CD8-positive, alpha-beta memory T cell (primary cell): Measurements from ENCODE around the gene CFHR3. TPM values are rescaled to one million over a fixed set of nuclear protein-coding genes. Genes with fewer than 3 reads are reported as not detected.
"Not testable (repeated sequence)": the region's sequence is repeated elsewhere in the genome, so short reads cannot be mapped to it uniquely, and the experiment has no call there.

Experiments used
- CTCF ChIA-PET: fragments of 350-600 bp; sonication (Branson Sonifier 250); formaldehyde crosslinking; loops from one replicate; lab custom pipeline; 2021; ENCODE audit warnings: antibody characterized with exemption; lab: Charles Lee
- POLR2A ChIA-PET: fragments of 350-600 bp; sonication (Branson Sonifier 250); formaldehyde crosslinking; loops from one replicate; lab custom pipeline; 2021; ENCODE audit warnings: antibody characterized with exemption; lab: Charles Lee
- DNase-seq, 5 donors: peaks; one replicate each; pipeline versions ENCODE4 v3.0.0 to v3.0.0-alpha.2; 2020 to 2022; ENCODE audit warnings: mixed read lengths in 1 of 5
- H3K27ac ChIP-seq: one replicate; pipeline ENCODE4 v1.7.0; 2013; ENCODE audit warnings: low read depth, mild to moderate bottlenecking, low read length, moderate library complexity
- H3K27me3 ChIP-seq: 2 replicates; pipeline ENCODE4 v1.7.0; 2013; ENCODE audit warnings: low read length, mild to moderate bottlenecking; ENCODE audit not compliant: insufficient read depth, poor library complexity, severe bottlenecking
- H3K36me3 ChIP-seq: 2 replicates; pipeline ENCODE4 v1.7.0; 2013; ENCODE audit warnings: mild to moderate bottlenecking, low read length, moderate library complexity; ENCODE audit not compliant: insufficient read depth
- H3K4me1 ChIP-seq: 2 replicates; pipeline ENCODE4 v1.7.0; 2013; ENCODE audit warnings: mild to moderate bottlenecking, low read length, moderate library complexity; ENCODE audit not compliant: insufficient read depth
- H3K4me3 ChIP-seq: 2 replicates; pipeline ENCODE4 v1.7.0; 2013; ENCODE audit warnings: mild to moderate bottlenecking, low read length
- H3K9me3 ChIP-seq: 2 replicates; pipeline ENCODE4 v1.7.0; 2013; ENCODE audit warnings: mild to moderate bottlenecking, low read length
- H3K27ac Mint-ChIP-seq, 8 donors: one replicate each; pipeline ENCODE4 v1.8.0; 2020 to 2021; ENCODE audit warnings: mixed read lengths in 8 of 8, mild to moderate bottlenecking in 6 of 8, inconsistent platforms in 3 of 8, moderate library complexity in 3 of 8
- H3K27me3 Mint-ChIP-seq, 2 donors: one replicate each; pipeline ENCODE4 v1.8.0; 2020 to 2021; ENCODE audit warnings: mixed read lengths in 2 of 2, mild to moderate bottlenecking in 1 of 2, moderate library complexity in 1 of 2
- H3K36me3 Mint-ChIP-seq, 3 donors: one replicate each; pipeline ENCODE4 v1.8.0; 2020 to 2021; ENCODE audit warnings: mixed read lengths in 3 of 3, inconsistent platforms in 1 of 3, mild to moderate bottlenecking in 1 of 3
- H3K4me1 Mint-ChIP-seq, 3 donors: one replicate each; pipeline ENCODE4 v1.8.0; 2020 to 2021; ENCODE audit warnings: mixed read lengths in 3 of 3, inconsistent platforms in 1 of 3, mild to moderate bottlenecking in 1 of 3
- H3K4me3 Mint-ChIP-seq, 7 donors: one replicate each; pipeline ENCODE4 v1.8.0; 2020 to 2021; ENCODE audit warnings: mixed read lengths in 7 of 7, mild to moderate bottlenecking in 6 of 7, moderate library complexity in 4 of 7, inconsistent platforms in 2 of 7
- H3K9me3 Mint-ChIP-seq, 5 donors: one replicate each; pipeline ENCODE4 v1.8.0; 2020 to 2022; ENCODE audit warnings: mixed read lengths in 5 of 5, mild to moderate bottlenecking in 3 of 5, moderate library complexity in 2 of 5, inconsistent platforms in 1 of 5
- polyA plus RNA-seq: library from polyadenylated mRNA; unstranded; fragments of 300-500 nt; fragmentation: Illumina TruSeq; gene quantifications from one replicate; pipeline ENCODE4 v1.2.3, GENCODE V29; 2021
- total RNA-seq, 2 experiments: library from RNA; stranded (reverse); gene quantifications; one replicate each; pipeline ENCODE4 v1.2.3, GENCODE V29; 2021

CFHR3 gene
- total and polyA plus RNA-seq, 3 experiments from 2014 or later = not detected

DNA sequence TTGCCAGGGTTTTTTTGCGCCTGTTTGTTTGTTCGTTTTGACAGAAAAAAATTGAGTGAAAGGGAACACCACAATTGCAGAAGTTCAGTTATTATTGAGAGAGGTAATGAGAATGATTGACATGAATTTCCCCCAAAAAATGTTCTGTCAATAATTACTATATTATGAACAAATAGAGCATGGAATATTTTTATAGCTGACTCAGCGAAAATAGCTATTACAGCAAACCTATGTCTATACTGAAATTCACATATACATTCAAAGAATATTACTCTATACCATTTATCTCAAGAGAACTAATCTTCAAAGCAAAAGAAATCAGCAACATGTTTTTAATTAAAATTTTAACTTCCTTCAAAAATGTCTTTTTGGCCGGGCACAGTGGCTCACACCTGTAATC, 4.8 kb upstream of the CFHR3 start:
- DNase-seq, POLR2A ChIA-PET, H3K36me3 Mint-ChIP-seq, H3K4me3 ChIP-seq, H3K27ac ChIP-seq, H3K4me1 ChIP-seq, H3K9me3 Mint-ChIP-seq, H3K36me3 ChIP-seq, H3K9me3 ChIP-seq, CTCF ChIA-PET, H3K27me3 ChIP-seq, H3K27ac Mint-ChIP-seq, H3K4me3 Mint-ChIP-seq, H3K27me3 Mint-ChIP-seq, H3K4me1 Mint-ChIP-seq: not testable (repeated sequence)

DNA sequence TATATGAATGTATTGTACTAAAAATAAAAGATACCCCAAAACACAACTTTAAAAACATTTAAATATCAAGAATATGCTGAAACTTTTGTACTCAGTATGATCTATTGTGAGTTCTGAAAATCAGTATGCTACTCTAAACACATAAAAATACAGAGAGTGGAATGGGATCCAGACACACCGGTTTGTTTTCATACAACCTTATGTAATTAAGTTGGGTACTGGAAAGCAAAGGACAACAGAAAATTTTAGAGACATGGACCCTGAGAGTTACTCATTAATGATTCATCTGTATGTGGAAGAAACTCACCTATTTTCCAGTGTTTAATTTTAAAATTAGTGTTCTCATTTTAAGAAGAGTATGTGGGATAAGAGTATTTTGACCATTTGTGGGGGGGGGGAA, 927 bp upstream of the CFHR3 start:
- no peak overlapping the region for H3K27ac ChIP-seq
- no peak overlapping the region for H3K4me3 ChIP-seq
- no peaks in the 10 kb centered on the region for H3K4me1 ChIP-seq
- H3K27me3 ChIP-seq = no peaks in the 10 kb centered on the region
- ChIA-PET CTCF (no interaction called here), POLR2A (no interaction called here)
- Mint-ChIP-seq H3K4me1 (no peaks in the 10 kb centered on the region), H3K4me3 (no peak overlapping the region), H3K36me3 (no peaks in the 10 kb centered on the region), H3K27ac (no peak overlapping the region), H3K27me3 (no peaks in the 10 kb centered on the region), H3K9me3 (peaks cover 0 to 6% (median 0%) of the 10 kb centered on the region in 5 donors)
- H3K9me3 ChIP-seq = no peaks in the 10 kb centered on the region
- H3K36me3 ChIP-seq = no peaks in the 10 kb centered on the region
- DNase-seq = no peak

GRCh38 chr1:196774175-196774574, 465 bp upstream of the CFHR3 start:
- H3K27ac Mint-ChIP-seq = no peak overlapping the region
- ChIA-PET POLR2A (no interaction called here), CTCF (no interaction called here)
- Histone ChIP-seq H3K9me3 (no peaks in the 10 kb centered on the region), H3K4me1 (no peaks in the 10 kb centered on the region), H3K27me3 (no peaks in the 10 kb centered on the region), H3K27ac (no peak overlapping the region), H3K36me3 (no peaks in the 10 kb centered on the region), H3K4me3 (no peak overlapping the region)
- no peaks in the 10 kb centered on the region for H3K27me3 Mint-ChIP-seq
- H3K4me1 Mint-ChIP-seq = no peaks in the 10 kb centered on the region
- no peak overlapping the region for H3K4me3 Mint-ChIP-seq
- peaks cover 0 to 6% (median 0%) of the 10 kb centered on the region in 5 donors for H3K9me3 Mint-ChIP-seq
- H3K36me3 Mint-ChIP-seq = no peaks in the 10 kb centered on the region
- no peak for DNase-seq

GRCh38 chr1:196777603-196778002, 3.0 kb downstream of the CFHR3 start:
- Histone ChIP-seq H3K4me1 (no peaks in the 10 kb centered on the region), H3K36me3 (no peaks in the 10 kb centered on the region), H3K4me3 (no peak overlapping the region), H3K27me3 (no peaks in the 10 kb centered on the region), H3K27ac (no peak overlapping the region), H3K9me3 (no peaks in the 10 kb centered on the region)
- H3K36me3 Mint-ChIP-seq = no peaks in the 10 kb centered on the region
- H3K4me1 Mint-ChIP-seq = no peaks in the 10 kb centered on the region
- ChIA-PET CTCF (no interaction called here), POLR2A (no interaction called here)
- DNase-seq = no peak
- H3K27ac Mint-ChIP-seq = no peak overlapping the region
- H3K4me3 Mint-ChIP-seq = no peak overlapping the region
- H3K27me3 Mint-ChIP-seq = no peaks in the 10 kb centered on the region
- peaks cover 0 to 3% (median 0%) of the 10 kb centered on the region in 5 donors for H3K9me3 Mint-ChIP-seq

DNA sequence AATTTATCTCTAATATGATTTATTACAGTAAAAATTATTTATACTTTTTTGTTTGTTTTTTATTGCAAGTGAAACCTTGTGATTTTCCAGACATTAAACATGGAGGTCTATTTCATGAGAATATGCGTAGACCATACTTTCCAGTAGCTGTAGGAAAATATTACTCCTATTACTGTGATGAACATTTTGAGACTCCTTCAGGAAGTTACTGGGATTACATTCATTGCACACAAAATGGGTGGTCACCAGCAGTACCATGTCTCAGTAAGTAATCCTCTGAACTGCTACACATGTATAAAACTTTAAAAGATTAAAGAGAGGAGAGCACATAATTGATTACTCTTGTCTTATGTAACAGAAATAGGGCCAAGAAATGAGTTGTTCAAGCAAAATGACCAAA, 4.5 kb downstream of the CFHR3 start:
- no peaks in the 10 kb centered on the region for H3K4me1 ChIP-seq
- H3K4me3 ChIP-seq = no peak overlapping the region
- no peaks in the 10 kb centered on the region for H3K4me1 Mint-ChIP-seq
- H3K27ac Mint-ChIP-seq = no peak overlapping the region
- H3K36me3 Mint-ChIP-seq = no peaks in the 10 kb centered on the region
- DNase-seq = no peak
- no peaks in the 10 kb centered on the region for H3K27me3 Mint-ChIP-seq
- CTCF ChIA-PET = no interaction called here
- H3K27ac ChIP-seq = no peak overlapping the region
- H3K9me3 ChIP-seq = no peaks in the 10 kb centered on the region
- no peak overlapping the region for H3K4me3 Mint-ChIP-seq
- H3K36me3 ChIP-seq = no peaks in the 10 kb centered on the region
- peaks cover 0 to 5% (median 0%) of the 10 kb centered on the region in 5 donors for H3K9me3 Mint-ChIP-seq
- POLR2A ChIA-PET = no interaction called here
- no peaks in the 10 kb centered on the region for H3K27me3 ChIP-seq

DNA sequence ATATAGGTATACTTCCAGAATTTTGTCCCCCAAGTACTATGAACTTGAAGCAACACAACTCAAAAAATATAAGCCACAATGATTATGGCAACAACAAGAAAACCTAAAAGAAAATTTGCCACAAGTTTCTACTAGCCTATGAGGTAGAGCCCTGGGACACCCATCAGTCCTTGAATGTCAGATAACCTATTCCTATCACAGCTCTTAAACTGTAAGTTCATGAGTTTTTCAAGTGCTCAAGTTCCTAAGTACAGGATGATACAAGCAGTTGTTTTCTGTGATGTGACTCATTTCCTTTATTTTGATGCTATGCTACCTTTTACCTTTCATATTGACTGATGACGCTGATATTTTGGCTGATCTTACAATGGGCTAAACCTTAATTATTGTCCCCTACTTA, 16.6 kb downstream of the CFHR3 start:
- H3K4me1 Mint-ChIP-seq, CTCF ChIA-PET: not testable (repeated sequence)

DNA sequence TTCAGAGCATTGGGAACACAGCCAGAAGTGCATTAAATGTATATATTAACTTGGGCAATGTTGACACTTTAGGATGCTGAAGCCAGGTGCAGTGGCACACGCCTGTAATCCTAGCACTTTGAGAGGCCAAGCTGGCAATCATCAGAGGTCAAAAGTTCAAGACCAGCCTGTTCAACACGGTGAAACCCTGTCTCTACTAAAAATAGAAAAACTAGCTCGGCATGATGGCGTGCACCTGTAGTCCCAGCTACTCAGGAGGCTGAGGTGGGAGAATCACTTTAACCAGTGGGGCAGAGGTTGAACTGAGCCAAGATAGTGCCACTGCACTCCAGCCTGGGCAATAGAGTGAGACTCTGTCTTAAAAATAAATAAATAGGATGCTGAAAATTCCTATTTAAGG, 19.5 kb downstream of the CFHR3 start:
- H3K27ac ChIP-seq, H3K36me3 ChIP-seq, H3K9me3 ChIP-seq, H3K27ac Mint-ChIP-seq, H3K4me1 ChIP-seq, POLR2A ChIA-PET, H3K27me3 ChIP-seq, CTCF ChIA-PET, H3K27me3 Mint-ChIP-seq, H3K36me3 Mint-ChIP-seq, DNase-seq, H3K4me3 ChIP-seq, H3K4me3 Mint-ChIP-seq, H3K9me3 Mint-ChIP-seq, H3K4me1 Mint-ChIP-seq: not testable (repeated sequence)

More for the DNA sequence above, 16.6 kb downstream of the CFHR3 start:
- H3K4me1 ChIP-seq, H3K27ac Mint-ChIP-seq, H3K36me3 Mint-ChIP-seq, H3K27me3 Mint-ChIP-seq, DNase-seq, POLR2A ChIA-PET, H3K4me3 ChIP-seq, H3K9me3 Mint-ChIP-seq, H3K9me3 ChIP-seq, H3K27me3 ChIP-seq, H3K36me3 ChIP-seq, H3K4me3 Mint-ChIP-seq, H3K27ac ChIP-seq: not testable (repeated sequence)

DNA sequence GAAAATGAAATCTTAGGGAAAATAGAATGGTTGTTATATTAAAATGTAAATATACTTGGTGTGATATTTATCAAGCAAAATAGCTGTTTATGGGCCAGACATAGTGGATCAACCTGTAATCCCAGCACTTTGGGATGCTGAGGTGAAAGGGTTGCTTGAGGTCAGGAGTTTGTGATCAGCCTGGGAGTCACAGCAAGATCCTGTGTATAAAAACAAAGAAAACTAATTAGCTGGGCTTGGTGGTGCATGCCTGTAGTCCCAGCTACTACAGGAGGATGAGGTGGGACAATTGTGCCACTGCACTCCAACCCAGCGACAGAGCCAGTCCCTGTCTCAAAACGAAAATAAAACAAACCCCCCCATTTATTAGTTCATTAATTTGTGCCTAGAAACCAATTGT, 23.3 kb downstream of the CFHR3 start:
- Mint-ChIP-seq H3K27ac (no peak overlapping the region), H3K36me3 (no peaks in the 10 kb centered on the region), H3K4me3 (no peak overlapping the region), H3K27me3 (no peaks in the 10 kb centered on the region), H3K9me3 (peaks cover 0 to 5% (median 0%) of the 10 kb centered on the region in 5 donors), H3K4me1 (no peaks in the 10 kb centered on the region)
- no peak for DNase-seq
- no peak overlapping the region for H3K4me3 ChIP-seq
- POLR2A ChIA-PET = no interaction called here
- H3K36me3 ChIP-seq = no peaks in the 10 kb centered on the region
- H3K4me1 ChIP-seq = no peaks in the 10 kb centered on the region
- no peaks in the 10 kb centered on the region for H3K27me3 ChIP-seq
- CTCF ChIA-PET = no interaction called here
- no peak overlapping the region for H3K27ac ChIP-seq
- no peaks in the 10 kb centered on the region for H3K9me3 ChIP-seq

- H3K9me3 ChIP-seq, H3K4me3 Mint-ChIP-seq, H3K9me3 Mint-ChIP-seq, H3K36me3 ChIP-seq, H3K27me3 Mint-ChIP-seq, H3K4me3 ChIP-seq, DNase-seq, H3K27ac Mint-ChIP-seq, POLR2A ChIA-PET, CTCF ChIA-PET, H3K27me3 ChIP-seq, H3K27ac ChIP-seq, H3K4me1 ChIP-seq, H3K4me1 Mint-ChIP-seq, H3K36me3 Mint-ChIP-seq: not testable (repeated sequence)
Observed at GRCh38 chr1:196801920-196802319, 27.3 kb downstream of the CFHR3 start.
